Esophagus muscularis mucosa (tissue), 4 donors: ENCODE measurements around the gene ATF5.

ENCODE experiments used
- EP300 ChIP-seq: sonication (generic); formaldehyde crosslinking; IDR thresholded peaks from one replicate; pipeline ENCODE4 v1.6.1; 2017; ENCODE audit warnings: antibody characterized with exemption
- POLR2A ChIP-seq: fragments of 450-650 bp; IDR thresholded peaks from one replicate; pipeline ENCODE4 v1.6.1; 2017; ENCODE audit warnings: antibody characterized with exemption, moderate library complexity, mild to moderate bottlenecking, low read depth
- TF ChIP-seq, protein P1 (sequence below), 3 experiments: fragments of 200-600 bp in 2 of 3; fragments of 450-650 bp in 1 of 3; sonication (generic) in 2 of 3; IDR thresholded peaks; one replicate each; pipeline ENCODE4 v1.5.1; 2017 to 2019; ENCODE audit warnings: antibody characterized with exemption in 3 of 3, mild to moderate bottlenecking in 2 of 3, moderate library complexity in 1 of 3

DNA sequence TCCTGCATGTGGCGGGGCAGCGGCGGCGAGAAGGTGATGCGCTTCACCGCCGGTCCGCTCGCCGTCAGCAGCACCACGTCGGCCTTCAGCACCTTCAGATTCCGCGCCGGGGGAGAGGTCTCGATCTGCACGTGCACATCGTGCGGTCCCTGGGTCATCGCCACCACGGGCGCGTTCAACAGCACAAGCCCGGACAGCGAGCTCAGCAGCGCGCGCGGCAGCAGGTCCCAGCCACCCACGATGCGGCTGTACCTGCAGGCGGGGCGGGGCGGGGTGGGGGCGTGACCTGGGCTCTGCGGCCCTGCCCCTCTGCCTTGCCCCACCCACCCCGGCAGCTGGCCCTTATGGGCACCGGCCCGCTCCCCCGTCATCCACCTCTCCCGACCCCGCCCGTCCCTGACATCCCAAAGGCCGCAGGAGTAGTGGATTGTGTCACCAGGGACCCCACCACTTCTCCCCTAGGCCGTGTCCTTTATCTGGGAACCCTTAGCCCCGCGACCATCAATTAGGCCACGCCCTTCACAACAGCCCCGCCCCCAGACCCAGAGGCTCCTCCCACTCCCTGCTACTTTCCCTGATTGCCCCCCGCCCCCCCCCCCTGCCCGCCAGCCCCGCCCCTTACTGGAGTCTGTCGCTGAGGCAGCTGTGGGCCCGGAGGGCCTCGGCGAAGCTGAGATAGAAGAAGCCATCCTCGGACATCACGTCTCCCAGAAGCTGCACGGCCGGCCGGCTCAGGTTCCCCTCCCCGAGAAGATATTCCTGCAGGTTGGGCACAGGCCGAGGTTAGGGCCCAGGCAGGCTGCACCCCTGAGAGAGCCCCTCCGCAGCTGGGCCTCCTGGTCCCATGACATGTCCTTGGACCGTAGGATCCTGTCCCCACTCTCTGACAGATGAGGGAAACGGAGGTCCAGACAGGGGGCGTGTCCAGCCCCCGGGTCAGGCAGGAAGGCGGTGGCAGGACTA is 38.4 kb upstream of the ATF5 start:
- no peak for TF ChIP-seq POLR2A
- TF ChIP-seq, protein P1, sequence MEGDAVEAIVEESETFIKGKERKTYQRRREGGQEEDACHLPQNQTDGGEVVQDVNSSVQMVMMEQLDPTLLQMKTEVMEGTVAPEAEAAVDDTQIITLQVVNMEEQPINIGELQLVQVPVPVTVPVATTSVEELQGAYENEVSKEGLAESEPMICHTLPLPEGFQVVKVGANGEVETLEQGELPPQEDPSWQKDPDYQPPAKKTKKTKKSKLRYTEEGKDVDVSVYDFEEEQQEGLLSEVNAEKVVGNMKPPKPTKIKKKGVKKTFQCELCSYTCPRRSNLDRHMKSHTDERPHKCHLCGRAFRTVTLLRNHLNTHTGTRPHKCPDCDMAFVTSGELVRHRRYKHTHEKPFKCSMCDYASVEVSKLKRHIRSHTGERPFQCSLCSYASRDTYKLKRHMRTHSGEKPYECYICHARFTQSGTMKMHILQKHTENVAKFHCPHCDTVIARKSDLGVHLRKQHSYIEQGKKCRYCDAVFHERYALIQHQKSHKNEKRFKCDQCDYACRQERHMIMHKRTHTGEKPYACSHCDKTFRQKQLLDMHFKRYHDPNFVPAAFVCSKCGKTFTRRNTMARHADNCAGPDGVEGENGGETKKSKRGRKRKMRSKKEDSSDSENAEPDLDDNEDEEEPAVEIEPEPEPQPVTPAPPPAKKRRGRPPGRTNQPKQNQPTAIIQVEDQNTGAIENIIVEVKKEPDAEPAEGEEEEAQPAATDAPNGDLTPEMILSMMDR (IDR thresholded peaks at IDR 0.05): no peak
- no peak for TF ChIP-seq EP300
